ENCODE data around the gene ITIH2. TPM values are rescaled to one million over a fixed set of nuclear protein-coding genes. Genes with fewer than 3 reads are reported as not detected.

The ITIH2 gene
- total RNA-seq, 1 experiment from 2014 or later = not detected

DNA sequence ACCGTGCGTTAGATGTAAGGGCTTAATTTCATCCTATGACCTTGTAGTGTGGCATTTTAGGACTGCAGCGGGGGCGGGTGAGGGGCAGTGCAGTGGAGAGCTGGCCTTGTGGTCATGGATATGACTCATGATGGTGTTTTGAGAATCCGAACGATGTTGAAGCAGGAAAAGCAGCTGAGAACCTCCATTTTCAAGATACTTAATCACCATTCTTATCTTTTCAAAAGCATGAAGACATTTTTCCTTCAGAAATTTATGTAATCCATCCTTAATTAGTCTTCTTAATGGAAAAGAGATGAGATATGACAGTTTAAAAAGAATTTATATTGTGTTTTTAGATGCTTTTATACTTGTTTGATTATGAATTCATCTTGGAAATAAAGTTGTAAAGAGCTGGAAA, 94.5 kb downstream of the ITIH2 start:
- DNase-seq (ENCODE audit: low spot score) = peak; percentile 92

Other genes with a start within 250 kb of the ITIH2 start
- gene ITIH5, start 36.4 kb upstream of the ITIH2 start, total RNA-seq (2014; rRNA removed; shearing (Covaris generic)) = 0.09 and 0.14 TPM in 2 replicates
- 19.6 and 23.0 TPM in 2 replicates for gene KIN, start 84.7 kb downstream of the ITIH2 start, total RNA-seq (2014; rRNA removed; shearing (Covaris generic))
- gene ATP5F1C, start 84.9 kb downstream of the ITIH2 start, total RNA-seq (2014; rRNA removed; shearing (Covaris generic)) = 638 and 718 TPM in 2 replicates
- 3.3 and 3.6 TPM in 2 replicates for gene TAF3, start 115.2 kb downstream of the ITIH2 start, total RNA-seq (2014; rRNA removed; shearing (Covaris generic))